Stomach (tissue), 9 donors: ENCODE measurements around the gene PLPP1. TPM values are rescaled to one million over a fixed set of nuclear protein-coding genes. Genes with fewer than 3 reads are reported as not detected.

Experiments
- DNase-seq, 2 donors: peaks; one replicate each; pipeline versions ENCODE4 v3.0.0 to v3.0.0-alpha.2; 2013 to 2019
- H3K27ac ChIP-seq, 5 donors: fragments of 200-600 bp in 4 of 5; sonication (generic) in 4 of 5; one replicate each; pipeline ENCODE4 v1.5.1; 2013 to 2019; ENCODE audit warnings: mild to moderate bottlenecking in 1 of 5, moderate library complexity in 1 of 5
- H3K27me3 ChIP-seq, 3 donors: fragments of 200-600 bp; sonication (generic); one replicate each; pipeline ENCODE4 v1.5.1; 2017 to 2019; ENCODE audit warnings: mixed run types in 1 of 3
- H3K36me3 ChIP-seq, 4 donors: fragments of 200-600 bp; sonication (generic); 1 replicate in 3 of 4; 2 replicates in 1 of 4; pipeline ENCODE4 v1.5.1; 2016 to 2019
- H3K4me1 ChIP-seq, 4 donors: fragments of 200-600 bp; sonication (generic); one replicate each; pipeline ENCODE4 v1.5.1; 2016 to 2019
- H3K4me3 ChIP-seq, 4 donors: fragments of 200-600 bp; sonication (generic) in 3 of 4; one replicate each; pipeline ENCODE4 v1.5.1; 2016 to 2019; ENCODE audit warnings: mild to moderate bottlenecking in 1 of 4
- H3K9me3 ChIP-seq, 4 donors: fragments of 200-600 bp; sonication (generic); one replicate each; pipeline ENCODE4 v1.5.1; 2016 to 2019
- CTCF ChIP-seq, 7 experiments: fragments of 450-650 bp in 4 of 7; fragments of 200-600 bp in 3 of 7; sonication (generic) in 3 of 7; IDR thresholded peaks; one replicate each; pipeline ENCODE4 v1.5.1; 2016 to 2019; ENCODE audit warnings: antibody characterized with exemption in 7 of 7, control low read depth in 2 of 7, mild to moderate bottlenecking in 1 of 7
- EP300 ChIP-seq: sonication (generic); formaldehyde crosslinking; IDR thresholded peaks from one replicate; pipeline ENCODE4 v1.6.1; 2017; ENCODE audit warnings: antibody characterized with exemption
- POLR2A ChIP-seq, 4 donors: fragments of 450-650 bp; IDR thresholded peaks; one replicate each; pipeline ENCODE4 v1.6.1; 2016; ENCODE audit warnings: antibody characterized with exemption in 4 of 4, control low read depth in 2 of 4, mild to moderate bottlenecking in 1 of 4, moderate library complexity in 1 of 4
- POLR2AphosphoS5 ChIP-seq, 3 donors: sonication (generic); formaldehyde crosslinking; IDR thresholded peaks; one replicate each; pipeline ENCODE4 v1.6.1; 2016; ENCODE audit warnings: antibody characterized with exemption in 3 of 3
- WGBS, 5 donors: extraction: QIAGEN DNeasy Blood & Tissue Kit in 3 of 5; methylation state at CpG; one replicate each; pipeline versions ENCODE4 v1.1.5 to v1.1.7; 2013 to 2018; 5-methylcytosine and 5-hydroxymethylcytosine counted together
- intact Hi-C: fragments of 100-400 bp; cut with DNase I; formaldehyde crosslinking; loops from one replicate; pipeline ENCODE4 v1.15.1; 2023; ENCODE audit warnings: low total_unique reads
- polyA plus RNA-seq, 3 donors: library from polyadenylated mRNA; stranded (reverse); fragments of 200-250 nt; gene quantifications; one replicate each; pipeline ENCODE4 v1.2.3, GENCODE V29; 2013
- total RNA-seq, 5 donors: library from RNA; depleted of rRNA; stranded (reverse); fragments of >200 nt; gene quantifications; one replicate each; pipeline versions ENCODE4 v1.1.0 to v1.2.3, GENCODE V29; 2014 to 2016
- donor health status: healthy with polysubstance abuse.
- donor health status: Bipolar disorder and iron deficiency.
- donor health status: healthy.

The PLPP1 gene
- total and polyA plus RNA-seq, 8 donors = 29.5 to 592 (median 79.8) TPM

DNA sequence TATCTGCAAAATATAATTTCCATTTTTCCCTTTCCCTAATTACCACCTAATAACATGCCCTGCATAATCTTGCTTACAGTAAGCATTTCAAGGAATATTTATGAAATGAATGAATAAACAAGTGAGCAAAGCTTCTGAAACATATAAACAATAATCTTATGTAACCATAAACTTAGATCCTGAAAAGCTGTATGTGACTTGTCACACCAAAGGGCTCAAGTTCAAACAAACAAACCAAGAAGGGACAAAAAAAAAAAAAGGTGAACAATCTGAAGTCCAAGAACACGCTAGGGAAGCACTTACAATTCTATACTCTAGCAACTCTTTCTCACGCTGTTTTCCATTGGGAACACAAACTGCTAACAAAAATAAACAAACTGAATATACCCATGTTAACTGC is 36.3 kb downstream of the PLPP1 start:
- WGBS, 5 donors = 22 to 56% (median 27%) methylated on average over 2 of the region's 2 CpGs
- DNase-seq = no peak

GRCh38 chr5:55497712-55498111 is 37.1 kb downstream of the PLPP1 start:
- no peaks in the 10 kb centered on the region for H3K27me3 ChIP-seq
- intact Hi-C loops = no loop called here
- H3K27ac ChIP-seq = peak overlapping the region in 1 of 5 donors; percentile 34
- no peak overlapping the region for H3K4me3 ChIP-seq
- H3K9me3 ChIP-seq = no peaks in the 10 kb centered on the region
- no peak for DNase-seq
- no peaks in the 10 kb centered on the region for H3K36me3 ChIP-seq
- TF ChIP-seq EP300 = no peak
- TF ChIP-seq POLR2AphosphoS5 (IDR thresholded peaks at IDR 0.05) = no peak
- no peak for TF ChIP-seq CTCF (IDR thresholded peaks at IDR 0.05)
- TF ChIP-seq POLR2A (IDR thresholded peaks at IDR 0.05) = no peak
- peaks cover 15 to 65% (median 44%) of the 10 kb centered on the region in 4 donors for H3K4me1 ChIP-seq

More for the DNA sequence above, 36.3 kb downstream of the PLPP1 start:
- intact Hi-C loops = no loop called here
- Histone ChIP-seq H3K4me3 (no peak overlapping the region), H3K9me3 (no peaks in the 10 kb centered on the region), H3K4me1 (peaks cover 21 to 73% (median 49%) of the 10 kb centered on the region in 4 donors), H3K36me3 (no peaks in the 10 kb centered on the region), H3K27ac (no peak overlapping the region), H3K27me3 (no peaks in the 10 kb centered on the region)
- TF ChIP-seq EP300 (no peak), POLR2AphosphoS5 (IDR thresholded peaks at IDR 0.05) (no peak), CTCF (IDR thresholded peaks at IDR 0.05) (no peak), POLR2A (IDR thresholded peaks at IDR 0.05) (no peak)

- WGBS, 5 donors = 94 to 100% (median 96%) methylated on average over 1 of the region's 1 CpG
- H3K9me3 ChIP-seq = no peaks in the 10 kb centered on the region
Measured at GRCh38 chr5:55495216-55495615, 39.5 kb downstream of the PLPP1 start.

DNA sequence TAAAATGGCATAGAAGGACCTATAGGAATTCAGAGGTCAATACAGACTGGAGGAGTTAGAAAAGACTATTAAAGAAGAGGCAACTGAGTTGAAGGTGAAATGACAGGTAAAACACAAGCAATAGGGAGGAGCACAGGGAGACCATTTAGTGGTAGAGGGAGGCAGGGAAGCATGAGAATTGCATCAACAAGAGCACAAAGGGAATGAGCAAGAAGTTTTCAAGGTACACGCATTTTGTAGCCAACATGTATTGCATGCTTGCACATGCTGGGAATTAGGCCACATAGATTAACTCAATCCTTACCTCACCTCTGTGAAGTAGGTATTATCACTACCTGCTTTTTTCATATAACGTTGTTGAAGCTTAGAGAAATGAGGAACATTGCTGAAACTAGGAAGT is 42.3 kb downstream of the PLPP1 start:
- TF ChIP-seq POLR2A (IDR thresholded peaks at IDR 0.05) (no peak), EP300 (no peak), POLR2AphosphoS5 (IDR thresholded peaks at IDR 0.05) (no peak), CTCF (IDR thresholded peaks at IDR 0.05) (no peak)
- Histone ChIP-seq H3K36me3 (peaks cover 0 to 10% (median 0%) of the 10 kb centered on the region in 4 donors), H3K27me3 (no peaks in the 10 kb centered on the region), H3K4me1 (peaks cover under 1 to 48% (median 22%) of the 10 kb centered on the region in 4 donors), H3K9me3 (no peaks in the 10 kb centered on the region), H3K27ac (peak overlapping the region in 1 of 5 donors; percentile 7), H3K4me3 (no peak overlapping the region)
- 38 to 54% (median 46%) methylated on average over 2 of the region's 2 CpGs for WGBS, 5 donors
- intact Hi-C loops = no loop called here
- DNase-seq = no peak

More at GRCh38 chr5:55495216-55495615, 39.5 kb downstream of the PLPP1 start:
- H3K36me3 ChIP-seq = peaks cover 0 to 7% (median 0%) of the 10 kb centered on the region in 4 donors
- TF ChIP-seq CTCF (IDR thresholded peaks at IDR 0.05) (no peak), EP300 (no peak), POLR2AphosphoS5 (IDR thresholded peaks at IDR 0.05) (no peak), POLR2A (IDR thresholded peaks at IDR 0.05) (no peak)
- no peaks in the 10 kb centered on the region for H3K27me3 ChIP-seq
- no peak for DNase-seq
- peaks cover 15 to 70% (median 43%) of the 10 kb centered on the region in 4 donors for H3K4me1 ChIP-seq
- intact Hi-C loops = no loop called here
- H3K4me3 ChIP-seq = no peak overlapping the region
- H3K27ac ChIP-seq = peak overlapping the region in 1 of 5 donors; percentile 14
